ENCODE measurements around the gene STXBP6. TPM values are rescaled to one million over a fixed set of nuclear protein-coding genes. Genes with fewer than 3 reads are reported as not detected.

The STXBP6 gene
- total and polyA plus RNA-seq, 2 of the 13 experiments (the other 11 are each of a cell fraction or from before 2014, with no cell fraction given): 35.3 to 42.8 TPM

DNA sequence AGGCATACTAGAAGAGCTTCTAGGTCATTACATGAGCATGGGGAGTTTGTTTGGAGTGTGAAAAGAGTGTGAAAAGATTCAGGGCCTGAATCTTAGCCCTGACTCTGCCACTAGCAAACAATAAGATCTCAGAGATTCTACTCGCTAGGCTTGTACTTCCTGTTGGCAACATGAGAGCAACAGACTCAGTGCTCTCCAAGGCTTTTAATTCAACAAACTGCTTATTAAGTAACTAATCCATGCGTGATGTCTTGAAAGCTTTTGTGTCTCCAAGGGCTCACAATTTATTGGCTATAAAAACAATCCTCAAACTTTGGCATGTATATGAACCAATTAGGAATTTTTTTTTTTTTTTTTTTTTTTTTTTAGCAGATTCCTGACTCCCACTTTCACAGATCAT lies 105.1 kb downstream of the STXBP6 start:
- no TSS peak for BruUV-seq (replicated peaks)
- in situ Hi-C loops (cut with HindIII; ENCODE audit: extremely low pct_ligation_motif_present, low pct_unique_long_range_greater_than_20kb) (no loop called here), intact Hi-C loops (cut with micrococcal nuclease; ENCODE audit: unreplicated experiment) (no loop called here)
- Histone ChIP-seq H3K79me2 (ENCODE audit: insufficient read depth, low read length) (no peaks in the 10 kb centered on the region), H3K9me3 (ENCODE audit: low read length) (no peaks in the 10 kb centered on the region), H3K36me3 (replicated peaks in 1 of 2; ENCODE audit: control insufficient read depth in 1 of 2, insufficient read depth in 2 of 2, low read length in 2 of 2) (no peaks in the 10 kb centered on the region), H3K27ac (ENCODE audit: extremely low read length, insufficient read depth, low read length) (no peak overlapping the region), H3K4me1 (ENCODE audit: insufficient read depth, low read length) (0 out of 2 replicates have a peak, but pooled peaks cover 18% of the 10 kb centered on the region), H3K27me3 (ENCODE audit: control insufficient read depth in 1 of 2, insufficient read depth in 2 of 2, low read length in 2 of 2) (no peaks in the 10 kb centered on the region), H4K20me1 (ENCODE audit: insufficient read depth, low read length) (no peaks in the 10 kb centered on the region), H2AFZ (ENCODE audit: low read length) (no peak overlapping the region), H3K9ac (ENCODE audit: insufficient read depth, low read depth, low read length) (no peak overlapping the region), H3K4me2 (ENCODE audit: low read depth, low read length) (no peak overlapping the region), H3K4me3 (replicated peaks in 1 of 3; ENCODE audit: insufficient read depth in 1 of 3, low read depth in 2 of 3, low read length in 3 of 3) (no peak overlapping the region)
- TF ChIP-seq MAFK (conservative IDR thresholded peaks at IDR 0.05 in 1 of 2, IDR thresholded peaks at IDR 0.05 in 1 of 2; ENCODE audit: low read length in 2 of 2) (no peak), ZFP82 (CRISPR knock-in tag; IDR thresholded peaks at IDR 0.05; ENCODE audit: borderline replicate concordance) (no peak), TCF7L2 (IDR thresholded peaks at IDR 0.05; ENCODE audit: low read depth, low read length) (no peak), WIZ (CRISPR knock-in tag; IDR thresholded peaks at IDR 0.05) (no peak), CENPT (CRISPR knock-in tag; IDR thresholded peaks at IDR 0.05; ENCODE audit: low read depth) (no peak), KLF13 (CRISPR knock-in tag; IDR thresholded peaks at IDR 0.05) (no peak), HES4 (CRISPR knock-in tag; IDR thresholded peaks at IDR 0.05; ENCODE audit: borderline replicate concordance) (no peak)
- TF ChIP-seq, protein P1, sequence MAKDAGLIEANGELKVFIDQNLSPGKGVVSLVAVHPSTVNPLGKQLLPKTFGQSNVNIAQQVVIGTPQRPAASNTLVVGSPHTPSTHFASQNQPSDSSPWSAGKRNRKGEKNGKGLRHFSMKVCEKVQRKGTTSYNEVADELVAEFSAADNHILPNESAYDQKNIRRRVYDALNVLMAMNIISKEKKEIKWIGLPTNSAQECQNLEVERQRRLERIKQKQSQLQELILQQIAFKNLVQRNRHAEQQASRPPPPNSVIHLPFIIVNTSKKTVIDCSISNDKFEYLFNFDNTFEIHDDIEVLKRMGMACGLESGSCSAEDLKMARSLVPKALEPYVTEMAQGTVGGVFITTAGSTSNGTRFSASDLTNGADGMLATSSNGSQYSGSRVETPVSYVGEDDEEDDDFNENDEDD (CRISPR knock-in tag; IDR thresholded peaks at IDR 0.05; ENCODE audit: borderline replicate concordance): no peak
- TF ChIP-seq, protein P2, sequence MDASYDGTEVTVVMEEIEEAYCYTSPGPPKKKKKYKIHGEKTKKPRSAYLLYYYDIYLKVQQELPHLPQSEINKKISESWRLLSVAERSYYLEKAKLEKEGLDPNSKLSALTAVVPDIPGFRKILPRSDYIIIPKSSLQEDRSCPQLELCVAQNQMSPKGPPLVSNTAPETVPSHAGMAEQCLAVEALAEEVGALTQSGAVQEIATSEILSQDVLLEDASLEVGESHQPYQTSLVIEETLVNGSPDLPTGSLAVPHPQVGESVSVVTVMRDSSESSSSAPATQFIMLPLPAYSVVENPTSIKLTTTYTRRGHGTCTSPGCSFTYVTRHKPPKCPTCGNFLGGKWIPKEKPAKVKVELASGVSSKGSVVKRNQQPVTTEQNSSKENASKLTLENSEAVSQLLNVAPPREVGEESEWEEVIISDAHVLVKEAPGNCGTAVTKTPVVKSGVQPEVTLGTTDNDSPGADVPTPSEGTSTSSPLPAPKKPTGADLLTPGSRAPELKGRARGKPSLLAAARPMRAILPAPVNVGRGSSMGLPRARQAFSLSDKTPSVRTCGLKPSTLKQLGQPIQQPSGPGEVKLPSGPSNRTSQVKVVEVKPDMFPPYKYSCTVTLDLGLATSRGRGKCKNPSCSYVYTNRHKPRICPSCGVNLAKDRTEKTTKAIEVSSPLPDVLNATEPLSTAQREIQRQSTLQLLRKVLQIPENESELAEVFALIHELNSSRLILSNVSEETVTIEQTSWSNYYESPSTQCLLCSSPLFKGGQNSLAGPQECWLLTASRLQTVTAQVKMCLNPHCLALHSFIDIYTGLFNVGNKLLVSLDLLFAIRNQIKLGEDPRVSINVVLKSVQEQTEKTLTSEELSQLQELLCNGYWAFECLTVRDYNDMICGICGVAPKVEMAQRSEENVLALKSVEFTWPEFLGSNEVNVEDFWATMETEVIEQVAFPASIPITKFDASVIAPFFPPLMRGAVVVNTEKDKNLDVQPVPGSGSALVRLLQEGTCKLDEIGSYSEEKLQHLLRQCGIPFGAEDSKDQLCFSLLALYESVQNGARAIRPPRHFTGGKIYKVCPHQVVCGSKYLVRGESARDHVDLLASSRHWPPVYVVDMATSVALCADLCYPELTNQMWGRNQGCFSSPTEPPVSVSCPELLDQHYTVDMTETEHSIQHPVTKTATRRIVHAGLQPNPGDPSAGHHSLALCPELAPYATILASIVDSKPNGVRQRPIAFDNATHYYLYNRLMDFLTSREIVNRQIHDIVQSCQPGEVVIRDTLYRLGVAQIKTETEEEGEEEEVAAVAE (CRISPR knock-in tag; IDR thresholded peaks at IDR 0.05; ENCODE audit: borderline replicate concordance): no peak
- TF ChIP-seq, protein P3, sequence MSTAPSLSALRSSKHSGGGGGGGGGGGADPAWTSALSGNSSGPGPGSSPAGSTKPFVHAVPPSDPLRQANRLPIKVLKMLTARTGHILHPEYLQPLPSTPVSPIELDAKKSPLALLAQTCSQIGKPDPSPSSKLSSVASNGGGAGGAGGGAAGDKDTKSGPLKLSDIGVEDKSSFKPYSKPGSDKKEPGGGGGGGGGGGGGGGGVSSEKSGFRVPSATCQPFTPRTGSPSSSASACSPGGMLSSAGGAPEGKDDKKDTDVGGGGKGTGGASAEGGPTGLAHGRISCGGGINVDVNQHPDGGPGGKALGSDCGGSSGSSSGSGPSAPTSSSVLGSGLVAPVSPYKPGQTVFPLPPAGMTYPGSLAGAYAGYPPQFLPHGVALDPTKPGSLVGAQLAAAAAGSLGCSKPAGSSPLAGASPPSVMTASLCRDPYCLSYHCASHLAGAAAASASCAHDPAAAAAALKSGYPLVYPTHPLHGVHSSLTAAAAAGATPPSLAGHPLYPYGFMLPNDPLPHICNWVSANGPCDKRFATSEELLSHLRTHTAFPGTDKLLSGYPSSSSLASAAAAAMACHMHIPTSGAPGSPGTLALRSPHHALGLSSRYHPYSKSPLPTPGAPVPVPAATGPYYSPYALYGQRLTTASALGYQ (CRISPR knock-in tag; IDR thresholded peaks at IDR 0.05): no peak
- TF ChIP-seq, protein P4, sequence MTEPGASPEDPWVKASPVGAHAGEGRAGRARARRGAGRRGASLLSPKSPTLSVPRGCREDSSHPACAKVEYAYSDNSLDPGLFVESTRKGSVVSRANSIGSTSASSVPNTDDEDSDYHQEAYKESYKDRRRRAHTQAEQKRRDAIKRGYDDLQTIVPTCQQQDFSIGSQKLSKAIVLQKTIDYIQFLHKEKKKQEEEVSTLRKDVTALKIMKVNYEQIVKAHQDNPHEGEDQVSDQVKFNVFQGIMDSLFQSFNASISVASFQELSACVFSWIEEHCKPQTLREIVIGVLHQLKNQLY (CRISPR knock-in tag; IDR thresholded peaks at IDR 0.05): no peak
- FAIRE-seq: no peak
- ChIA-PET POLR2A (no interaction called here), CTCF (ENCODE audit: low intra/inter-chr PET ratio, low total read pairs) (no interaction called here)
- ATAC-seq: no peak
- 48% methylated on average over 2 of the region's 2 CpGs for WGBS (ENCODE audit: low lambda C conversion rate)
- DNase-seq (ENCODE audit: low spot score): no peak

All from HepG2 (cell line).